ENCODE measurements around the gene FARS2.
A peak's percentile ranks its signal among the peaks of the same experiment; 100 is the strongest.

The FARS2 gene

DNA sequence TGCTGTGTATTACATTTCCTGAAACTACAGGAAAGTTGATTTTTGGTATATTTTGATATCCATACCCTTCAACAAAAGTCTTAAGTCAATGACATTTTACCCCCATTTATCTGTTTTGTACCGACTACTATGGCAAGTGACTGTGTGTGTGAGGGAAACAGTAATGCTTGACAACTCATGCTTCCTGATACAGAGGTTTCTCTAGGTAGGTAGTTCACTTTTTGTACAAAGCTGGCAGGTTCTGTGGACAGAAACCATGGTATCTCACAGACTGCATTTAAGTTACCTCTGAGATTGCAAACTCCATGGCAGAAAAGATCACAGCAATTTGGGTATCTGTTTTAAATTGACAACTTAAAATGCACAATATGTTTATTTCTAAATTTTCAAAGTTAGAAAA, 28.8 kb downstream of the FARS2 start:
- DNase-seq, result no peak

DNA sequence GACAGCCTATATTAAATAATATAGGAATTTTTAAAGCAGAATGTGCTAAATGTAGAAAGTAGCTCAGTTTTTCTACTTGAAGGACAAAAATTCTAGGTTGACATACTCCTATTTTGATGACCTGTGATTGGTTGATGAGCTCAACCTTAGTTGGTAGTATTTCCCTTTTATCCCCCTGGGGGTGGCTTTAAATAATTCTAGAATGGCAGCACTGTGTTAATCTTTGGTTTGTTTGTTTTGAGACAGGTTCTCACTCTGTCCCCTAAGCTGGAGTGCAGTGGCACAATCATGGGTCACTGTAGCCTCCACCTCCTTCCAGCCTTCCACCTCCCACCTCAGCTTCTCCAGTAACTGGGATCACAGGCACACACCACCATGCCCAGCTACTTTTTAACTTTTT, 29.2 kb downstream of the FARS2 start:
- DNase-seq, result no peak

DNA sequence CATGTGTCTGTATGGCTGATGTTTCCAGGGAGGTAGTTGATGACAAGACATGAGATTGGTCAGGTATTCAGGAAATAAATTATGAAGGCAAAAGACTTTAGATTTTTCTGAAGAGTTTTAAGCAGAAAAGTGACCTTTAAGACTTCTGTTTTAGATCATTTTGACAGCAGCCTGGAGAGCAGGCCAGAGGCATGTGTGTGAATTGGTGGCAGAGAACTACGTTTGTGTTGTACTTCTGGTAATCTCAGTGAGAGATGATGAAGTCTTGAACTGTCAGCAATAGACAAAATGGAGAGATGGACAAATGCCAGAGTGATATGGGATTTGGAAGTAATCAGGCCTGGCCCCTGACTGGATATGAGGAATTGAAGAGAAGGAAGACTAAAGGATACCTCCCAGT, 30.8 kb downstream of the FARS2 start:
- no peak for DNase-seq

DNA sequence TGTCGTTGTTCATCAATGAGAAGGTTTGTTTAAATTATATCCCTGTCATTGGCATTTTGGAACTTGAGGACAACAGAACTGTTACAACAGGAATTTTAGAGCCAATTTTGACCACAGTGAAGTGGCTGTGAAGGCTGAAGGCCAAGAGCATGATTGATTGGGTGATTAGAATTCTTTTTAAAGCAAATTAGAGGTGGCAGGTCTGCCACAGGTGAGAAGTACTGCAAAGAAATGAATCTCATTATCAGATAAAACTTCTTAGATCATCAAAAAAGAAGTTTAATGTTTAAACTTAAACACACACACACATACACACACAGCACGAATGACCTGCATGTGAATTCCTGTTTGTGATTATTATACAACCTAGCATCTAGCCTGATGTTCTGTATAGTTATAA, 32.4 kb downstream of the FARS2 start:
- DNase-seq, result no peak

DNA sequence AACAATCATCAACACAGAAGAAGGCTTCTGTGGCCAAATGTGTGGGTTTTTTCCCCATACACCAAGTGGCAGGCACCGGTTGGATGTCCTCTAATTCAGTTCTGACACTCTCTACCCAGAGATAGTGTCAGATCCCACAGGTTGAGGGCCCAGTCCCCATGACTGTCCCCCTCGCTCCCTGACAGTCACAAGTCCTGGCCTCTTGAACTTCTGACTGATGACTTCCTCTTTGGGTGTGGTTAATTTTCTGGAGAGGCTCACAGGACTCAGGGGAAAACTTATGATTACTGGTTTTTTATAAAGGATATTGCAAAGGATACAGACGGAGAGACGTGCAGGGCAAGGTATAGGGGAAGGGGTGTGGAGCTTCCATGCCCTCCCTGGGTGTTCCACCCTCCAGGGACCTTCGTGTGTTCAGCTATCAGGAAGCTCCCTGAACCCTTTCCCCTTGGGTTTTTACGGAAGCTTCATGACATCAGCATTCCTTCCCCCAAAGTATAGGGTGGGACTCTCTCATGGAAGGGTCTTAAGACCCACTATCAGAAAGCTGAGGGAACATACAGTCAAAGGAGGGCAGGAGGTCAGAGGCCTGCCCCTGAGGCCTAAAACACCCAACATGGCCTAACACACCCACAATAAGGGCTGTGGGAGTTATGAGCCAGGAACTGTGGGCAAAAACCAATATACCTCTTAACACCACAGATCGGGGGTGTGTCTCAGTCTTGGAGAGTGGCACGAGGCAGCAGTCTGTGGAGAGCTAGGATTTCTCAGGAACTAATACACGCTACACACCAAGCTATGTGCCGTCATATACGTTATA, 33.3 kb downstream of the FARS2 start:
- no peak for DNase-seq

DNA sequence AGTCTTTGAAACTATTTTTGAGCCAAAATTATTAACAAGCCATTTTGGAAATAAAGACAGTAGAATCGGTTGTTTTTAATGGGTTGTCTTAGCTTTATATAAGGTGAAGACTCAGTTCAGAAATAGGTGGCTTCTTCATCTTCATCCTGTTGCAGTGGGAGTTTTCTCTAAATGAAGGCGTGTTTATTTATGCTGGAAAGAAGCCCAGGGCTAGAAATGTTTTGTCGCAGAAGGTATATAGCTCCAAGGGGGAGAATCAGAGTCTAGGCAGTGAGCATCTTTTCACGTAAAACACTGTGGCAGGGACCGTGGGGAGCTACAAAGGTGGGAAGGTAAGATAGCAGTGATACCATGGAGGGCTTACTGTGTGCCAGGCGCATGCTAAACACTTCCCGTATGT, 34.3 kb downstream of the FARS2 start:
- DNase-seq, result no peak

DNA sequence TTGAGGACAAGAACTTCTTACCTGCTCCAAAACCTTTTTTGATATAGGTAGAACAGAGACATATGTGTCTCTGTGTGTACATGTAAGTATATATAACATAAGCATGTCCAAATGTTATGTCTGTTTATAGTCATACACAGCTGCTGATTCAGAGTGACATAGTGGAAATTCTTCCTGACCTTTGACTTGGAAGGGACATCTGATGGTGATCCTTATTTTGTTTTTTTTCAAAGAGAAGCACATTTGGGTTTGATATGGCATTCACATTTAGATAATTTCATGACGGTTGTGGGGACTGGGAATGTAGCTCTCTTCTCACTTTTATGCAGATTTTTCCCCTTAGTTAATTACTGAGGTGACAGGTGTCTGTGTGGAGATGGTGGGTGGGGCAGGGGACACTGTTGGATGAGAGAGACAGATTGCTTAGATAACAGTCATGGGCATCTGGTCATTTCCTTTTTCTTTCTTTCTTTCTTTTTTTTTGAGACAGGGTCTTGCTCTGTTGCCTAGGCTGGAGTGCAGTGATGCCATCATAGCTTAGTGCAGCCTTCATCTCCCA, 39.0 kb downstream of the FARS2 start:
- DNase-seq, result no peak

DNA sequence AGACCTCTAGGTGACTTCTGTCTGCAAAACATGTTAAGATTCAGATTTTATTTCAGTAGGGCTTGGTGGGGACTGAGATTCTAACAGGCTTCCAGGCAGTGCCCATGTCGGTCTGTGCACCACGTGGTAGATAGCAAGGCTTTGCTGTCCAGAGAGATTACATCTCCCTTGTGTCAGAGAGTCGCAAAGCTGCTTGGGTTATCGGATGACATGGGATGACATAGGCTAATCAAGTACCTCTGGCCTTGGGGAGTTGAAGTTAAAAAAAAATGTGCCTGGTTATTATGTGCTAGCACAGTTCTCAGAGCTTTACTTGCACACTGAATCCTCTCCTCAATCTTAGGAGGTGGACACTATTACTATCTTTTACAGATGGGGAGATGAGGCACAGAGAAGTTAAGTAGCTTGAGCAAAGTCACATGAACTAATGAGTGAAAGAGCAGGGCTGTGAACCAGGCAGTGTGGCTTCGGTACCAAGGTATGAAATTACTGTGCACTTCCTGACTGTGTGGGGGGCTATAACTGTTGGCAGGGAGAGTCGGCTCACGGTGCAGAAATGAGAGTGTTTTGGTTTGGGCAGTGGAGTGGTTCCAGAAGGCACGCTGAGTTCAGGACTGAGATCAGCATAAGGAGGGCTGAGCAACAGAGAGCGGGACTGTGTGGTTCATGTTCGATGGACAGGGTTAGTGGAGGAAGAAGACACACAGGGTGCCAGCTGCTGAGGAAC, 41.1 kb downstream of the FARS2 start:
- peak in 1 of 2 experiments; percentile 26 for DNase-seq

DNA sequence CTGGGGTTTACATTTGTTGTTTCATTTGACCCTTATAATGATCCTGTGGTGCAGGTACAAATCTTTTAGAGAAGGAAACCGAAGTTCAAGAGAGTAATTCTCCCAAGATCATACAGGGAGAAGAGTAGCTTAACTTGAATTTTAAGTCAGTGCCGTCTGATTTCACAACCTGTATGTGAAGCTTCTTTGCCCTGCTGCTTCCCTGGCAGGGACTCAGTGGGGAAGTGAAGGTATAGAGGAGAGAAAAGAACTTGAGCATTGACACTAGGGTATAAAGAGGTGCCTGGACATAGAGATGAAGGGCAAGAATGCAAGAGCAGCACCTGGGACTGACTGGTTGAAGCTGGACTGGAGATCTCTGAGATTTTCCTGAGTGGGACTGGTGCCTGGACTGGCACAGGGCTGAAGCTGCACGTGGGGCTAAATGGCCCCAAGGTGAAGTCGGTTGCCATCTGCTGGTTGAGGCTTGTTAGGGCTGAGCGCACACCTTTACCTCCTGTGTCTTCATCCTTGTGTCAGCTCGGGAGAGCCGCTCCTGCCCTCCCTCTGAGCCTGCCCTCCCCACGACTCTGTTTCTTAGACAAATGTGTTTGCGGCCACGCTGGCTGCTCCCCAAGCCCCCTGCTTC, 41.8 kb downstream of the FARS2 start:
- DNase-seq, result peak in 1 of 2 experiments; percentile 11

DNA sequence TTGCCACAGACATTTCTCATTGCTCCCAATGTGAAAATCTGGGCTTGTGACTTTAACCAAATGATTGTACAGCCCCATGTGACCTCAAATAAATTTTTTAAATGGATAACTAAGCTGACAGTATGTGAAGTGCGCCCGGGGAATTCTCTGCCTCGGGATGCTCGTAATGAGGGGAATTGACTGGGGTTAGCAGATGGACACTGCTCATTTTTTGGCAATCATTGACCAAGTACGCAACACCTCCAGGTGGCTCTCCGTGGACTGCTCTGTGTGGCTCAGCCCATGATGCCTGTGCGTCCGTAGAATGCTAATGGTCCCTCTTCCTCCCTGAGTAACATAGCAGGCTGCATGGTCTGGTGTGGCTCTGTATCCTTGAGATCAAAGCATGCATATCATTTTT, 42.4 kb downstream of the FARS2 start:
- peak in 1 of 2 experiments; percentile 32 for DNase-seq

DNA sequence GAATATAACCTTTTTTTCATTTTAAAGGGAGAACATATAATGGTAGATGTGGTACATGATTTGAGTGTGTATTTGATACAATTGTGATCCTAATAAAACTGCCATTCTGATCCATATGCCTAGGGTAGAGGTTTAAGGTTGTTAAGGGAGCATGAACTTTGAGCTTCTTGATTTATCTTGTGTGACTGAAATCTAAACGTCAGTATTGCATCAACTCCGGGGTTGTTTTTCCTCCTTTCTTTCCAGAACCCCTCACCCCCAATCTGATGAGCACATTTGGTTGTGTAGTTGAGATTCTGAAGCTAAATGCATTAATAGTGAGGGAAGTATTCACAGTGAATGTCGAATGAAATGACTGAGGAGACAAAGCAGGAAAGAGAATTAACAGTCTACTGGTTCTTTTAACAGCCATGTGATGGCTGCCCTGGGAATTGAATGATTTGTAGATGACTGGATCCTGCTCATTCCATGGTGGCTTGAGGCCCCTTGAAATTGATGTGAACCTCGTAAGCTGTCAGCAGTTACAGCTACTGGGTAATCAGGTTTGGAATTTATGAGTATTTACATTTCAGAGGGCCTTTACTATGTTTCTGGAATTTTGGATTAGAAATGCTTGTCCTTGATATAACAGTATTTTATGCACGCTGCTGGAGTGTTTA, 44.8 kb downstream of the FARS2 start:
- DNase-seq, result no peak

DNA sequence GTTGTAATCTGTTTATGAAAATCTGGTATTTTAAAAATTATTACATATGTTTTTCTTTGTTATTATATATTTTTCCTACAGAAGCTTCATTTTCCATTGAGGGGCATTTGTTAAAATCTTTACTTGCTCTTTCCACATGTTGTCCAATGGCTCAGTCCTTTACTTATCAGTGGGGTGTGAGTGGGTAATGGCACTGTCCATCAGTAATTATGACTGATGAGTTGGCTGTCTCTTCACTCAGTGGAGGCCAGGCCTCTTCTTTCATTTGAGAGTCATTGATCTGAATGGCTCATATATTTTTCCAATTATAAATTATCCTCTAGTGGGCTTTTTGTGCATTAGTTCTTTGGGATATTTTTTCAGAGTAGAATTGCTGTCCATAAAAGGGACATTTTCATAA, 45.7 kb downstream of the FARS2 start:
- DNase-seq, result no peak

DNA sequence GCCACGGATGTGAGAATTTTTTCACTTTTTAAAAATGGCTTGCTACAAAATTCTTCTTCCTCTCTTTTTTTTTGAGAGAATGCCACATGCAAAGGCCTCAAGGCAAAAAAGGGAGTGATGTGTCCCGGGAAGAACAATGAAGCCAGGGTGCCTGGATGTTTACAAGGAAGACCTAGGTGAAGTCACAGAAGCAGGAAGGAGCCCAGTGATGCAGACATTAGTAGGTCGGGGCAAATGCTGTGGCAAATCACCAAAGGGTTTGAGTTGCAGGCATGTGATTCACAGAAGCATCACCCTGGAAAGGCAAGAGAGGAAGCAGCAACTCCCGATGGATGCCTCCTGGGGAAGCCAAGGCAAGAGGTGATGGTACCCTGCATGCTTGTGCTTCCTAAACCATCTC, 46.8 kb downstream of the FARS2 start:
- no peak for DNase-seq

DNA sequence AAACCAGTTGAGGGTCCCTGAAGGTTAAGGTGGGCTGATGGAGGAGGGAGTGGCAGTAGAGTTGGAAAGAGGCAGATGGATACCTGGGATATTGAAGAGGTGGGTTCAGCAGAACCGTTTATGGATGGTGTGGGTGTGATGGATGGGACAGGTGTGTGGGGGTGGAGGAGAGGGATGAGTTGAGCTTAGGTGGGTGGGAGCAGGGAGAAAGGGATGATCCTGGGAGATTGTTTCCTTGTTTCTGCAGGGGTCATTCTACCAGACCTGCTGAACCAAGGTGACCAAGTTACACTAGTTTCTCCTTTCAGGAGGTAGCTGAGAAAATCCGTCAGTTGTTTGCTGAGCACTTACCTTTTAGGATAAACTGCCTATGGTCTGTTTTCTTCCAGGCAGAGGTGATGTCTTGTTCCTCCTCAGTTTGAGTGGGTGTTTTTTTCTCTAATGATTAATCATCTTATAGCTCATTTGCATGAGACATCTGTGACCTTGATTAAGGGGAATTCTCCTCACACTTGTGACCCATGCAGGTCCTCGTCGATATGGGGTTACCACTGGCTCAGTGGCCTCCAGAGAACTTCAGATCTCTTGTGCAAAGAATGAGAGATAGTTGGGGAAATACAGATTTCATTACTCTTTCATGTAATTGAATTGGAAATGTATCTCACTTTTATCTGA, 53.0 kb downstream of the FARS2 start:
- DNase-seq, result no peak

DNA sequence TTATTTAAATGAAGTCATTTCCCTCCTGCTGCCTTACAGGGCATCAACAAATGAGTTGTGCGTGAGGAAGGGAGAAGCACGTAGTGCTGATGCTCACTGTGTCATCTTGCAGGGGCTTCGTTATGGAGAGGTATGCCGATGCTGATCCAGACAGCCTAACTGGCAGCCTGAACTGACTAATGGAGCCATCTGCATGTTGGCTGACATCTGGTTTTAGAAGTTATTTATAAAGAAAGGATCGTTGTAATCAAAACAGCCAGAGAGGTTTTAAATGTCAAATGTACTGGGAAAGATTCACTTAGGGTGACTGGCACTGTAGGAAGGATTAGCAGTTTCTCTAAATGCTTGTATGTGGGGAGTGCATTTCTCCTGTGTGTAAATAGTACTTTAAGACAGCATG, 54.6 kb downstream of the FARS2 start:
- peak in 1 of 2 experiments; percentile 26 for DNase-seq

DNA sequence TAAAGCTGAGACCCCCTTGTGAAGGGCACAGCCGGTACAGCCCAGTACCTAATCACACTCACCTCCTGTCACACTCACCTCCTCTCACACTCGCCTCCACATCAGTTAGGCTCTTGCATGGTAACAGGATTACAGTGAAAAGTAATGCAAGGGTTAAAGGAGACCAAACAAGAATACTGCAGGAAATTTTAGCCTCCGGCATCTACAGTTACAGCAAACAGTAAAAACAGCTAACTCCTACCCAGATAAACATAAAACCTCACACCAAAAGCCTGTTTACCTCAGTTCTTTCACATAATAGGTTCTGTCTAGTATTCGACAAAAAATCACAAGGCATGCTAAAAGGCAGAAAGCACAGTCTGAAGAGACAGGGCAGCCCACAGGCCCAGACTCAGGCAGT, 55.6 kb downstream of the FARS2 start:
- no peak for DNase-seq

DNA sequence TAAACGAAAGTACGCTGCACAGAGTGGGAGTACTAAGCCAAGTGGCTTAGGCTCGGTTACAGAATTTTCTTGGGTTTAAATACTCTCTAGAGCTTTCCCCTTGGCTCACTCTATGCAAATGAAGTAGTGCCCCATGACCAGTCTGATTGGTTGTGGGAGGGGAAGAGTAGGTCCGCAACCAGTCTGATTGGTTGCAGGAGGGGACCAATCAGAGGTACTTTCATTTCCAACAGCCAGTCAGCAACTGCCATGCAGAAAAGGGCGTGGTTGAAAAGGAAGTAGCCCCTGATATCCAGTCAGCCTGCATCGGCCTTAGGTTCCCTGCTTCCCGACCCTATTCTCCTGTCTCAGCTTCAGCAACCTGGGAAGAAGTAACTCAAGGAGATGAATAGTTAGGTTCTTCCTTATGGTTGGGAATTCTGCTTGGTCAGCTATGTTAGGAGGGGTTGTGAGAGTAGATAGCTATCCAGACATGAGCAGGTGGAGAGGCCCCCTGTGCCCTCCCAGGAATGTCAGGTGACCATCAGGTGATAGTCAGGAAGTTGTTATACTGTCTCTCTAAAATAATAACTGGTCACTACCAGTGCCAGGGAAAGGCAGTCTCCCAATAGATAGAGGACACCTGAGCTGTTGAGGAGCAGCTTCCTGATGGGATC, 57.4 kb downstream of the FARS2 start:
- no peak for DNase-seq

DNA sequence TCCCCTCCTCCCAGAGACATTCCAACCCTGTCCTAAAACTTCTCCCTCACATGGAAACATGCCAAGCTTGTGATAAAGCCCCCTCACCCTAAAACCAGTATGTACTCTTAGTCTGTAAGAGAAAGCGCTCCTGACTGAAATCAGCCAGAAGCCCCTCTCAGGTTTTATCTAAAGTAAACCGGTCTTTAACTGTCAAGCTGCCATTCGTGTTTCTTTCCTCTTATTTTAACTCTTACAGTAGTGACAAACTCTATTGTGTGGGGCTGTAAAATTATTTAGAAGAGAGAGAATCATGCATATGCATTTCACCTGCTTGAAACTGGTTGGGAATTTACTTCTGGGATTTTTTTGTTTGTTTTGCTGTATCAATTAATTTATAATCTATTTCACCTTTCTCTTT, 62.7 kb downstream of the FARS2 start:
- DNase-seq, result no peak

DNA sequence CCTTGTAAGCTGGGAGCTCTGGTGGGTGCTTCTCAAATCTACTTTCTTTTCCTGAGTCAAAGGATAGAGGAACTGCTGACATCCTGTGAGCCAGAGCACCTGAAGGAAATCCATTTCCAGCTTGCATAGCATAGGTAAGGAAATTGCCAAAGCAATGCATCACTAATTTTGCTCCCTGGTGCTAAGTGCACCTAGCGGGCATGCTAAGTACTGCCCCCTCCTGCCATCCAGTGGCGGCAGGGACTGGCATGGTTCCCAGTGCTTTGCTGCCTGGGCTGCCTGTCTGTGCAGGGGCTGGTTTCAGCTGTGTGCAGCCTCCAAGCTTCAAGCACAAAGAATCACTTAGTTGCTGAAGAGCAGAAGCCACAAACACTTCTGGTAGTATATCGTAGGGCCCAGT, 63.9 kb downstream of the FARS2 start:
- DNase-seq, result no peak

DNA sequence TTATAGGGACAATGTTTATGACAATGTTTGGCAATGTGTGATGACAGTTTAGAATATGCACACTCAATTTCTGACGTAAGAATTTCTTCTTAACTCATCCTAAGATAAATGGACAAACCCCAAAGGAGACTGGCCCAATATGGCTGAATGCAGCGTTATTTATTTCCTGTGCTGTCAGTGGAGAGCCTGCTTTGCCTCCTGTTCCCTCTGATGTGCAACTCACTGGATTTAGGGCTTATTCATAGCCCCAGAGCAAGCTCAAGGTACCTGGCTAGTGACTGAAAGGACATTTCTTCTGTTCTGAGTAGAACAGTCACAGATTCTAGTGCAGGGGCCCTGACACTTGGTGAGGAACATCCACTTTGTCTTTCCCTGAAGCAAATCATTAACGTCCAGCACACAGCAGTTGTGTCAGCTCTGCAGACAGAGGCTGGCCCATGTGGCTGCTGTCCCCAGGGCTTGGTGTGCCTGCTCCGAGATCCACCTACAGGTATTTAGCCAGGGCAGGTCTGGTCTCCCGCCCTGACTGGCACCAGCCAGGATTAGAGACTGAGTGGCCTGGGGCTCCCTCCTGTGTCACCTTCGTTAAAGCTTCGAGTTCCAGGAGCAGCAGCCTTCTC, 64.8 kb downstream of the FARS2 start:
- DNase-seq, result no peak

DNA sequence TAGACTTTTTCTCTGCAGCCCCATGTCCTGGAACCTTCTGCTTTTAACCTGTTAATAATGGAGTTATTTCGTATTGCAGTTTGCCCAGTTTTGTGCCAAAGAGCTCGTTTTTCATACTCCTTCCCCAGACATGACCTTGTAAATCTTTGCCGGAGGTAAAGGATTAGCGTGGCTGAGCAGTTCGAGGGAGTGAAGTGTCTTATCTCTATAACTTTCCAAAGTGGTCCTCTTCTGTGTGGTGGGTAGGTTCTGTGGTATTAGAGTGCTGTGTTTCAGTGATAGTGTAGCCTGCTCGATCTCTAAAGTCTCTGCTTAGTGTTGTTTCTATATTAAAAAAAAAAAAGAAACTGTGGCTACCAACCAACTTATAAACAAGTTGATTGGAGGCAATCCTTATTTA, 67.5 kb downstream of the FARS2 start:
- DNase-seq, result no peak

Data from NCI-H446 (cell line).